IPS-NIHi7 (cell line): ENCODE data around the gene EFCAB10.
"Not testable (repeated sequence)": the region's sequence is repeated elsewhere in the genome, so short reads cannot be mapped to it uniquely, and the experiment has no call there.

ENCODE experiments used
- DNase-seq: peaks from one replicate; pipeline ENCODE4 v3.0.0; 2012; ENCODE audit warnings: mixed read lengths; ENCODE audit errors: extremely low spot score

The EFCAB10 gene

DNA sequence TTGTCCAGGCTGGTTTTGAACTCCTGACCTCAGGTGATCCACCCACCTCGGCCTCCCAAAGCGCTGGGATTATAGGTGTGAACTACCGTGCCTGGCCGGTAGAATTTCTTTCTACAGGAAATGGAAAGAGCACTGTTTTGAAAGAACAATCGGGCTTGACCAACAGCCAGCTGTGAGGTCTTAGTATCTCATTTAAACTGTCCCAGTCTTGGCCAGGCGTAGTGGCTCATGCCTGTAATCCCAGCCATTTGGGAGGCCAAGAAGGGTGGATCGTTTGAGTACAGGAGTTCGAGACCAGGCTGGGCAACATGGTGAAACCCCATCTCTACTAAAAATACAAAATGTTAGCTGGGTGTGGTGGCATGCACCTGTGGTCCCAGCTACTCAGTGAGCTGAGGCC lies 17.8 kb upstream of the EFCAB10 start:
- not testable (repeated sequence) for DNase-seq

DNA sequence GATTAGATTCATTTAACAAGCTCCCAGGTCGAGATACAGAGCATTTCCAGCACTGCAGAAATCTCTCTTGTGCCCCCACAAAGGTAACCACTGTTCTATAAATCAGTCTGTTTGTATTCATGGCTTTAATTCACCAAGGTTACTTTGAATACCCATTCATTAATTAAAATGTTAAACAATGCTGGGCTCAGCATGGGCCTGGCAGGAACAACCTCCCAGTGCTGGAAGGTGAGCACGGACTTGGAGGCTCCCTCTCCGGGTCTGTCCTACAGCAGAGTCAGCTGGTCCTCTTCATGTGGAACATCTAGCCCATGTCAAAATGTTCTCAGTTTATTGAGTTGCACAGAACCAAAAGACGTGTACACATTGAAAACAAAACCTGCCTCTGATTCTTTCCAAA lies 15.6 kb upstream of the EFCAB10 start:
- DNase-seq = no peak

DNA sequence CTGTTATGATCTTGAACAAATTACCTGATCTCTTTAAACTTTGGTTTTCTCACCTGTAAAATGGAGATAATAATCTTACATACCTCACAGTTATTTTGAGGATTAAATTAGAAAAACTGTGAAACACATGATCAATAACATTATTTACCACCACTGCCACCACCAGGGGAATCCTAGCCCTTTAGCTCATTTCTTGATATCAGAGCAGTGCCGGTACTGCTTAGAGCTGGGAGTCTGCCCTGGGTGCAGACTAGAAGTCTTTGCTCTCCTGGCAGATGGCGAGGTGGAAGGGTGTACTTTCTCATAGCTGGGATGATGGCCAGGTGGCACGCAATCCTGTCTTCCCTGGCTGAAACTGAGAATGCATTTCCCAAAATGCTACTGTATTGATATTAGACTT lies 12.7 kb upstream of the EFCAB10 start:
- DNase-seq = no peak

DNA sequence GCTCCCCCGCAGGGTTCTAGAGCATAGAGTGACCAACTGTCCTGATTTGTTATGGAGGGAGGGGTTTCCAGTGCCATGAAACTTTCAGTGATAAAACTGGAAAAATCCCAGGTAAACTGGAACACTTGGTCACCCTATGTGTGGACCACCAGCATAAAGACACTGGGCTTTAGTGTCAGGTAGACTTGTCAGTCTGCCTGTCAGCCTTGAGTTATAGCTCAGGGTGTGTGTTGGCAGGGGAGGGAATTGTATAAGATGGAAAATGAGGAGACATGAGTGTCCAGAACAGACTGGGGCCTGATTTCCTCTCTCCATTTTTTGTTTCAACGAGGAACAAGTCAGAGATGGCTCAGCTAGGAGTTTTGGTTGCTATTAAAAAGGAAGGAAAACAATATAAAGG lies 10.2 kb upstream of the EFCAB10 start:
- no peak for DNase-seq

- no peak for DNase-seq
Measured at GRCh38 chr7:105590793-105591192, 9.5 kb upstream of the EFCAB10 start.

- peak; percentile 77 for DNase-seq
Measured at GRCh38 chr7:105589356-105590077, 8.2 kb upstream of the EFCAB10 start.

GRCh38 chr7:105587909-105588635 lies 6.8 kb upstream of the EFCAB10 start:
- no peak for DNase-seq

DNA sequence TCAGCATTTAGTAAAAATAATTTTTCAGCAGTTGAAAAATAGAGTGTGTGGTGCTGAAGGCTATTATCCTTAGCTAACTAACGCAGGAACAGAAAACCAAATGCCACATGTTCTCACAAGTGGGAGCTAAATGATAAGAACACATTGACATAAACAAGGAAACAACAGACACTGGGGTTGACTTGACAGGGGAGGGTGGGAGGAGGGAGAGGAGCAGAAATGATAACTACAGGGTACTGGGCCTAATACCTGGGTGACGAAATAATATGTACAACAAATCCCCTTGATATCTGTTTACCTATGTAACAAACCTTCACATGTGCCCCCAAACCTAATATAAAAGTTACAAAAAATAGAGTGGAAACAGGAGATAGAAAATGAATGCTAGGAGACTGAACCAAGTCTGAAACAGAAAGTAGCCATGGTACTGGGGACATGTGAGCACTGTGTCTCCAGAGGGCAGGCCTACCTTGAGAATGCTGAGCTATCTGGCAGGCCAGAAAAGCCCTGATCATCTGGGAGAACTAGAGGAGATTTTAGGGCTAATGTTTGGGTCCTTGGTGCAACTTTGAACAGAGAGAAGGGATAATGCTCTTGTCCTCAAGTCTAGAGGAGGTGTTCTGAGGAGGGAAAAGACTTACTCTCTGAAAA lies 4.7 kb upstream of the EFCAB10 start:
- no peak for DNase-seq

- DNase-seq = no peak
Measured at GRCh38 chr7:105584165-105584564, 2.9 kb upstream of the EFCAB10 start.

- DNase-seq = no peak
Measured at GRCh38 chr7:105583061-105583460, 1.8 kb upstream of the EFCAB10 start.

DNA sequence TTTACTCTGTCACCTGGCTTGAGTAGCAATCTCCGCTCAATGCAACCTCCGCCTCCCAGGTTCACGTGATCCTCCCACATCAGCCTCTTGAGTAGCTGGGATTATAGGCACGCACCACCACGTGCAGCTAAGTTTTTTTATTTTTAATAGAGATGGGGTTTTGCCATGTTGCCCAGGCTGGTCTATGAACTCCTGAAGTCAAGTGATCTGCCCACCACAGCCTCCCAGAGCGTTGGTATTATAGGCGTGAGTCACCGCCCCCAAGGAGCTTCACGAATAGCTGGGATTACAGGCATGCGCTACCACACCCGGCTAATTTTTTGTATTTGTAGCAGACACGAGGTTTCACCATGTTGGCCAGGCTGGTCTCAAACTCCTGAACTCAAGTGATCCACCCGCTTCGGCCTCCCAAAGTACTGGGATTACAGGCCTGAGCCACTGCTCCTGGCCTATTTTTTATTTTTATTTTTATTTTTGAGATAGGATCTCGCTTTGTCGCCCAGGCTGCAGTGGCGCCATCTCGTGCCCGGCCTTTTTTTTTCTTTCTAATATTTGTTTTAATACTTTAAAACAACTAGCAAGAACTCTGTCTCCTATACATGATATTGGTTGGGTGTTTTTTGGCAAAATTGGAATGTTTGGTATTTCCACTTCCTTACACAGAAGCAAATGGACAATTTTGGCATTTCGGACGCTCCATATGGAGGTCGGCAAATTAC lies 1.1 kb downstream of the EFCAB10 start:
- DNase-seq = no peak

GRCh38 chr7:105578496-105578895 lies 2.8 kb downstream of the EFCAB10 start:
- no peak for DNase-seq

GRCh38 chr7:105577251-105577650 lies 4.0 kb downstream of the EFCAB10 start:
- DNase-seq = no peak

- DNase-seq = no peak
Measured at GRCh38 chr7:105571891-105572290, 9.4 kb downstream of the EFCAB10 start.

DNA sequence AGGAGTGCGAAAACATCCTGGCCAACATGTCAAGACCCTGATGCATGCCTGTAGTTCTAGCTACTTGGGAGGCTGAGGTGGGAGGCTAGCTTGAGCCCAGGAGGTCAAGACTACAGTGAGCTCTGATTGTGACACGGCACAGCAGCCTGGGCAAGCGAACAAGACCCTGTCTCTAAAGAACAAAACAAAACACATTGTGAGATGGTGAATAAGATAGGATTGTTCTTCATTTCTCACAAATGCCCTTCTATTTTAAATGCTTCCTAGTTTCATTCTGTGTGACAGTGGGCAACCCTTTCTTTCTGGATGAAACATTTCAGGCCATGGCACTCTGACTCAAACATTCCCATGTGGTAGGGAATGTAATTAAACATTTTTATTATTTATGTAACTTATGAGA lies 13.5 kb downstream of the EFCAB10 start:
- no peak for DNase-seq

- DNase-seq = no peak
Measured at GRCh38 chr7:105567024-105567423, 14.3 kb downstream of the EFCAB10 start.

GRCh38 chr7:105565190-105565589 lies 16.1 kb downstream of the EFCAB10 start:
- no peak for DNase-seq

- DNase-seq = no peak
Measured at GRCh38 chr7:105559926-105560325, 21.4 kb downstream of the EFCAB10 start.

DNA sequence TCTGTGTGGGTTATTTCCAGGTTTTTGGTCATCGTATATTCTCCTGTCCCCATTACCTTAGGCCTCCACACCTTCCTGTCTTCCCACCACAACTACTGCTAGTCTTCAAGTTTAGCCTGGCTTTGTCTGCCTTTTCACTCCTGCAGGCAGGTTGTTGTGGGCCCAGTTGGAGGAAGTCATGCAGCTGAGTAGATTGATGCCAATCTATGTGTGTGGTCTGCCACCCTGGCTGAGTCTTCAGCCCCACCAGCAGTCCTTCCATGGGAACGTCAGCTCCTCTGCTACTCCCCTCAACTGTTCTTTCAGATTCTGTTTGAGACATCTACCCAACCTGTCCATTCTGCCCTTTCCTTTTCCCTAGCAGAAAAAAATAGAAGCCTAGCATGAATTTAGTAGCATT lies 43.0 kb downstream of the EFCAB10 start:
- DNase-seq = no peak

DNA sequence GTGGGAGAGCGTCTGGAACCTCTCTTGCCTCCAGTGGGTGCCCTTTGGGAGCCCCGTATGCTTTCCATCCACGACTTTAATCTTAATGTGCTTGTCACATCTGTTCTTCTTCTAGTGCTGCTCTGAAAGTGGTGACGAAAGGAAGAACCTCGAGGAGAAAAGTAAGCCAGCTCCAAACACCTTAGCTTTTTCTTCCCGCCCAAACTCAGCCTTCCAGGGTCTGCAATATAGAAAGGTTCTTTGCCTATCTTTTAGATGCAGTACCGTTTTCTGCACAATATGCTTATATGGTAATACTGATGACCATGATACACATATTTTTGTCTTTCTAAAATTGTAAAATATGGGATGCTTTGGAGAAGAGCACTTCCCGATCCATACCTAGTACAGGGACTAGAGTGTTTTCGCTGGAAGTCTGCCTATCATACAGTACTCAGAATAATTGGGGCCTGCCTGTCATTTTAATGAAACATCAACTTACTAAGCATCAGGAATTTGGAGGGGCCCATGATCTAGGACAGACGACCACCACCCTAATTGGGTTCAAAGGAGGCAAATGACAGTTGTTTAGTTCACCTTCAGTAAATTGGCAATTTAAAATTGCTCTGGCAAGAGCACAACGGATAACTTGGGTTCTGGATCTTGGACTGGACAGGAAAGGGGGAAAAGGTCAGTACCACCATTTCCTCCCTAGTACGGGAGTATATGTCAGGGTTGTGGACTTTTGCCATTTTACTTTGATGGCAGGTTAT lies 48.4 kb downstream of the EFCAB10 start:
- no peak for DNase-seq
